HEK293 (cell line): ENCODE data around the gene PYY.
A peak's percentile ranks its signal among the peaks of the same experiment; 100 is the strongest.

Experiments
- CTCF ChIA-PET: fragments of 350-600 bp; formaldehyde crosslinking; extraction: SDS; loops from one replicate; lab custom pipeline; 2021; ENCODE audit warnings: antibody characterized with exemption; lab: Yijun Ruan, JAX
- POLR2A ChIA-PET: fragments of 300-600 bp; formaldehyde crosslinking; extraction: SDS; loops from one replicate; lab custom pipeline; 2020; ENCODE audit warnings: antibody characterized with exemption, inconsistent platforms; lab: Yijun Ruan, JAX
- H3K27ac ChIP-seq: fragments of 200-500 bp; sonication (Bioruptor generic); 2 replicates; pipeline ENCODE4 v1.5.1; 2014; ENCODE audit warnings: low read depth, low read length, control low read depth, inconsistent platforms; ENCODE audit errors: extremely low read depth
- H3K36me3 ChIP-seq, 2 experiments: fragments of 200-500 bp in 1 of 2; sonication (Bioruptor generic) in 1 of 2; 1 replicate in 1 of 2; 2 replicates in 1 of 2; pipeline ENCODE4 v1.5.1; 2014 to 2017; ENCODE audit warnings: inconsistent platforms in 2 of 2, low read length in 2 of 2; ENCODE audit not compliant: control insufficient read depth in 2 of 2, insufficient read depth in 1 of 2
- H3K4me1 ChIP-seq: fragments of 200-500 bp; sonication (Bioruptor generic); 2 replicates; pipeline ENCODE4 v1.5.1; 2014; ENCODE audit warnings: mild to moderate bottlenecking, low read length, inconsistent platforms; ENCODE audit not compliant: control insufficient read depth, insufficient read depth
- H3K4me3 ChIP-seq: 2 replicates; pipeline ENCODE4 v1.5.1; 2011; ENCODE audit warnings: low read depth, mild to moderate bottlenecking, control low read depth, low read length, moderate library complexity
- H3K9me3 ChIP-seq: fragments of 200-500 bp; sonication (Bioruptor generic); 2 replicates; pipeline ENCODE4 v1.5.1; 2014; ENCODE audit warnings: low read depth, low read length, inconsistent platforms; ENCODE audit not compliant: control insufficient read depth, insufficient read depth
- EGR2 ChIP-seq: fragments of 450-650 bp; formaldehyde crosslinking; IDR thresholded peaks from 2 replicates; pipeline ENCODE4 v1.5.1; 2016; ENCODE audit warnings: low read depth, missing biosample characterization, missing genetic modification characterization
- SCRT1 ChIP-seq: fragments of 450-650 bp; formaldehyde crosslinking; IDR thresholded peaks from 2 replicates; pipeline ENCODE4 v1.5.1; 2016; ENCODE audit warnings: missing biosample characterization, missing genetic modification characterization, borderline replicate concordance
- SP3 ChIP-seq: fragments of 450-650 bp; formaldehyde crosslinking; IDR thresholded peaks from 2 replicates; pipeline ENCODE4 v1.5.1; 2016; ENCODE audit warnings: missing biosample characterization, missing genetic modification characterization
- ZFHX2 ChIP-seq: fragments of 450-650 bp; formaldehyde crosslinking; conservative IDR thresholded peaks from 2 replicates; pipeline ENCODE4 v1.5.1; 2016; ENCODE audit warnings: missing biosample characterization, missing genetic modification characterization
- ZNF548 ChIP-seq: fragments of 450-650 bp; formaldehyde crosslinking; IDR thresholded peaks from 2 replicates; pipeline ENCODE4 v1.5.1; 2016; ENCODE audit warnings: missing biosample characterization, missing genetic modification characterization
- ZNF596 ChIP-seq: fragments of 450-650 bp; IDR thresholded peaks from 2 replicates; pipeline ENCODE4 v1.5.0; 2018; ENCODE audit warnings: missing biosample characterization, mild to moderate bottlenecking, missing genetic modification characterization, moderate library complexity
- ZNF600 ChIP-seq: fragments of 450-650 bp; formaldehyde crosslinking; IDR thresholded peaks from 2 replicates; pipeline ENCODE4 v1.5.1; 2016; ENCODE audit warnings: missing biosample characterization, missing genetic modification characterization
- ZNF664 ChIP-seq: fragments of 450-650 bp; formaldehyde crosslinking; IDR thresholded peaks from 2 replicates; pipeline ENCODE4 v1.5.1; 2016; ENCODE audit warnings: missing biosample characterization, missing genetic modification characterization
- TF ChIP-seq, protein P1 (sequence below): fragments of 450-650 bp; formaldehyde crosslinking; IDR thresholded peaks from 2 replicates; pipeline ENCODE4 v1.5.1; 2016; ENCODE audit warnings: missing biosample characterization, missing genetic modification characterization
- TF ChIP-seq, protein P2 (sequence below): fragments of 450-650 bp; formaldehyde crosslinking; IDR thresholded peaks from 2 replicates; pipeline ENCODE4 v1.5.1; 2016; ENCODE audit warnings: missing biosample characterization, missing genetic modification characterization
- TF ChIP-seq, protein P3 (sequence below): fragments of 450-650 bp; formaldehyde crosslinking; IDR thresholded peaks from 2 replicates; pipeline ENCODE4 v1.5.1; 2016; ENCODE audit warnings: missing biosample characterization, missing genetic modification characterization, borderline replicate concordance
- TF ChIP-seq, protein P4 (sequence below): fragments of 450-650 bp; formaldehyde crosslinking; IDR thresholded peaks from 2 replicates; pipeline ENCODE4 v1.5.1; 2016; ENCODE audit warnings: missing biosample characterization, missing genetic modification characterization

PYY gene

DNA sequence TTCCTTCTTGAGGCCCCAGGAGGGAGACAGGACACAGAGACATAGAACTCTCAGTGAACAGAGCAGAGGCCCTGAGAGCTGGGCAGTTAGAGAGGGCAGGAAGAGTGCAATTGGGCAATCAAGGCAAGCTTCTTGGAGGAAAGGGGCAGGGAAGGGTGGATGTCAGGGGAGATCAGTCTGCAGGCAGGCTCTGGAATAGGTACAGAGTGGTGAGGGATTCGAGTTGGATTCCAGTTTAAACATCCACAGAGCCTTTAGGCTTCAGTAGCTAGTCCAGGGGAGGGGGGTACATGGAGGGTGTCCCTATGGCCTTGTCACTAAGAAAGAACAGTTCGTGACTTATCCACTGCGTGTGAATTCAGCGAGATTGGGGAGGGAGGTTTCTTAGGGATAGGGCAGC lies 2.0 kb downstream of the PYY start:
- Histone ChIP-seq H3K4me3 (no peak overlapping the region), H3K4me1 (no peaks in the 10 kb centered on the region), H3K36me3 (no peaks in the 10 kb centered on the region), H3K27ac (no peak overlapping the region), H3K9me3 (no peaks in the 10 kb centered on the region)
- CTCF ChIA-PET: interaction anchor here (0.6 to 2.2 kb wide), 4 partner anchors 8 to 105 kb away, joined by 3 to 7 read pairs (median 4); no protein-coding TSS in a partner anchor
- TF ChIP-seq ZNF600 (peak; percentile 97), SP3 (tag by site-specific recombination) (no peak), ZNF596 (tag by site-specific recombination) (no peak)
- POLR2A ChIA-PET: interaction anchor here (0.5 kb wide), 1 partner anchor 412 kb away, joined by 4 read pairs; the partner anchor contains the start of gene FAM171A2

DNA sequence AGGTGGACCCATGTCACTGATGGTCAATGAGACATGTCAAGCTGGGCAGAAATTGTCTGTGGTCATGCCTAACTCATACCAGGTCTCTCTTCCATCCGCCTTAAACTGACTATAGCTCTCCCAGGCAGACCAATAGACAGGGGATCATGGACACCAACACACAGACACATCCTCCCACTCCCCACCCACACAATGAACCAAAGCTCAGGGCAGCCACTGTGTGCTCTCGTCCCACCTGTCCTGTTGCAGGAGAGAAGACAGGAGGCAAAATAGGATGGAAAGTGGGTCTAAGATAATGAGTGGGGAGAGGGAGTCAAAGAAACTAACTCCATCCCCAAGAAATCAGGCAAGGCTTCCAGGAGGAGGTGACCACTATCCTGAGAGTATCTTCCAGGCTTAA lies 3.2 kb downstream of the PYY start:
- ChIA-PET POLR2A (interaction anchor here (0.5 kb wide), 1 partner anchor 20 kb away, joined by 4 read pairs; no protein-coding TSS in a partner anchor), CTCF (interaction anchor here (1.0 to 2.2 kb wide), 8 partner anchors 7 to 104 kb away, joined by 3 to 10 read pairs (median 4); no protein-coding TSS in a partner anchor)
- TF ChIP-seq, protein P1, sequence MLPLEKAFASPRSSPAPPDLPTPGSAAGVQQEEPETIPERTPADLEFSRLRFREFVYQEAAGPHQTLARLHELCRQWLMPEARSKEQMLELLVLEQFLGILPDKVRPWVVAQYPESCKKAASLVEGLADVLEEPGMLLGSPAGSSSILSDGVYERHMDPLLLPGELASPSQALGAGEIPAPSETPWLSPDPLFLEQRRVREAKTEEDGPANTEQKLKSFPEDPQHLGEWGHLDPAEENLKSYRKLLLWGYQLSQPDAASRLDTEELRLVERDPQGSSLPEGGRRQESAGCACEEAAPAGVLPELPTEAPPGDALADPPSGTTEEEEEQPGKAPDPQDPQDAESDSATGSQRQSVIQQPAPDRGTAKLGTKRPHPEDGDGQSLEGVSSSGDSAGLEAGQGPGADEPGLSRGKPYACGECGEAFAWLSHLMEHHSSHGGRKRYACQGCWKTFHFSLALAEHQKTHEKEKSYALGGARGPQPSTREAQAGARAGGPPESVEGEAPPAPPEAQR: no peak
- TF ChIP-seq, protein P2, sequence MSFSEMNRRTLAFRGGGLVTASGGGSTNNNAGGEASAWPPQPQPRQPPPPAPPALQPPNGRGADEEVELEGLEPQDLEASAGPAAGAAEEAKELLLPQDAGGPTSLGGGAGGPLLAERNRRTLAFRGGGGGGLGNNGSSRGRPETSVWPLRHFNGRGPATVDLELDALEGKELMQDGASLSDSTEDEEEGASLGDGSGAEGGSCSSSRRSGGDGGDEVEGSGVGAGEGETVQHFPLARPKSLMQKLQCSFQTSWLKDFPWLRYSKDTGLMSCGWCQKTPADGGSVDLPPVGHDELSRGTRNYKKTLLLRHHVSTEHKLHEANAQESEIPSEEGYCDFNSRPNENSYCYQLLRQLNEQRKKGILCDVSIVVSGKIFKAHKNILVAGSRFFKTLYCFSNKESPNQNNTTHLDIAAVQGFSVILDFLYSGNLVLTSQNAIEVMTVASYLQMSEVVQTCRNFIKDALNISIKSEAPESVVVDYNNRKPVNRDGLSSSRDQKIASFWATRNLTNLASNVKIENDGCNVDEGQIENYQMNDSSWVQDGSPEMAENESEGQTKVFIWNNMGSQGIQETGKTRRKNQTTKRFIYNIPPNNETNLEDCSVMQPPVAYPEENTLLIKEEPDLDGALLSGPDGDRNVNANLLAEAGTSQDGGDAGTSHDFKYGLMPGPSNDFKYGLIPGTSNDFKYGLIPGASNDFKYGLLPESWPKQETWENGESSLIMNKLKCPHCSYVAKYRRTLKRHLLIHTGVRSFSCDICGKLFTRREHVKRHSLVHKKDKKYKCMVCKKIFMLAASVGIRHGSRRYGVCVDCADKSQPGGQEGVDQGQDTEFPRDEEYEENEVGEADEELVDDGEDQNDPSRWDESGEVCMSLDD (tag by site-specific recombination): no peak
- TF ChIP-seq EGR2: peak; percentile 68
- no peak for TF ChIP-seq ZNF548 (tag by site-specific recombination)
- TF ChIP-seq SCRT1 (tag by site-specific recombination): no peak
- no peak for TF ChIP-seq ZNF664
- peak; percentile 67 for TF ChIP-seq ZFHX2 (tag by site-specific recombination)
- no peak overlapping the region for H3K4me3 ChIP-seq
- H3K27ac ChIP-seq: no peak overlapping the region
- no peaks in the 10 kb centered on the region for H3K9me3 ChIP-seq
- no peaks in the 10 kb centered on the region for H3K36me3 ChIP-seq
- H3K4me1 ChIP-seq: no peaks in the 10 kb centered on the region; the same call in 1 of the 2 replicates

DNA sequence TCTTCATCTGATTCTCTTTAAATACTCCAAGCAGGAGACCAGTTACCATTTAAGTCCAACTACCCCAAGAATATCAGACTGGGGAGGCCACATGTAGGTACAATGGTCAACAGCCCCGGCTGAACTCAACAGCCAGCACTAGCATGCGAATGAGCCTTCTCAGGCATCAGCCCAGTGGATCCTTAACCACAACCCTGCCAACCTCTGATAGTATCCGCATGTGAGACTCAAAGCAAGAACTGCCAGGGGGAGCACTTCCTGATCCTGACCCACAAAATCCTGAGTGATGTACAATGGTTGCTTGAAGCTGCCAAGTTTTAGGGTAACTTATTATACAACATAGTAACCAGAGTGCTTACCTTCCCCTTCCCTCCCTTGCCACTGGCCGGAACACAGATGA lies 4.0 kb downstream of the PYY start:
- H3K4me1 ChIP-seq: no peaks in the 10 kb centered on the region; the same call in 1 of the 2 replicates
- ChIA-PET POLR2A (interaction anchor here (0.5 kb wide), 1 partner anchor 21 kb away, joined by 4 read pairs; no protein-coding TSS in a partner anchor), CTCF (interaction anchor here (1.1 to 1.2 kb wide), 6 partner anchors 9 to 72 kb away, joined by 3 to 10 read pairs (median 4); no protein-coding TSS in a partner anchor)
- H3K9me3 ChIP-seq: no peaks in the 10 kb centered on the region
- H3K27ac ChIP-seq: no peak overlapping the region
- TF ChIP-seq, protein P3, sequence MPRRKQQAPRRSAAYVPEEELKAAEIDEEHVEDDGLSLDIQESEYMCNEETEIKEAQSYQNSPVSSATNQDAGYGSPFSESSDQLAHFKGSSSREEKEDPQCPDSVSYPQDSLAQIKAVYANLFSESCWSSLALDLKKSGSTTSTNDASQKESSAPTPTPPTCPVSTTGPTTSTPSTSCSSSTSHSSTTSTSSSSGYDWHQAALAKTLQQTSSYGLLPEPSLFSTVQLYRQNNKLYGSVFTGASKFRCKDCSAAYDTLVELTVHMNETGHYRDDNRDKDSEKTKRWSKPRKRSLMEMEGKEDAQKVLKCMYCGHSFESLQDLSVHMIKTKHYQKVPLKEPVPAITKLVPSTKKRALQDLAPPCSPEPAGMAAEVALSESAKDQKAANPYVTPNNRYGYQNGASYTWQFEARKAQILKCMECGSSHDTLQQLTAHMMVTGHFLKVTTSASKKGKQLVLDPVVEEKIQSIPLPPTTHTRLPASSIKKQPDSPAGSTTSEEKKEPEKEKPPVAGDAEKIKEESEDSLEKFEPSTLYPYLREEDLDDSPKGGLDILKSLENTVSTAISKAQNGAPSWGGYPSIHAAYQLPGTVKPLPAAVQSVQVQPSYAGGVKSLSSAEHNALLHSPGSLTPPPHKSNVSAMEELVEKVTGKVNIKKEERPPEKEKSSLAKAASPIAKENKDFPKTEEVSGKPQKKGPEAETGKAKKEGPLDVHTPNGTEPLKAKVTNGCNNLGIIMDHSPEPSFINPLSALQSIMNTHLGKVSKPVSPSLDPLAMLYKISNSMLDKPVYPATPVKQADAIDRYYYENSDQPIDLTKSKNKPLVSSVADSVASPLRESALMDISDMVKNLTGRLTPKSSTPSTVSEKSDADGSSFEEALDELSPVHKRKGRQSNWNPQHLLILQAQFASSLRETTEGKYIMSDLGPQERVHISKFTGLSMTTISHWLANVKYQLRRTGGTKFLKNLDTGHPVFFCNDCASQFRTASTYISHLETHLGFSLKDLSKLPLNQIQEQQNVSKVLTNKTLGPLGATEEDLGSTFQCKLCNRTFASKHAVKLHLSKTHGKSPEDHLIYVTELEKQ (tag by site-specific recombination): no peak
- TF ChIP-seq, protein P4, sequence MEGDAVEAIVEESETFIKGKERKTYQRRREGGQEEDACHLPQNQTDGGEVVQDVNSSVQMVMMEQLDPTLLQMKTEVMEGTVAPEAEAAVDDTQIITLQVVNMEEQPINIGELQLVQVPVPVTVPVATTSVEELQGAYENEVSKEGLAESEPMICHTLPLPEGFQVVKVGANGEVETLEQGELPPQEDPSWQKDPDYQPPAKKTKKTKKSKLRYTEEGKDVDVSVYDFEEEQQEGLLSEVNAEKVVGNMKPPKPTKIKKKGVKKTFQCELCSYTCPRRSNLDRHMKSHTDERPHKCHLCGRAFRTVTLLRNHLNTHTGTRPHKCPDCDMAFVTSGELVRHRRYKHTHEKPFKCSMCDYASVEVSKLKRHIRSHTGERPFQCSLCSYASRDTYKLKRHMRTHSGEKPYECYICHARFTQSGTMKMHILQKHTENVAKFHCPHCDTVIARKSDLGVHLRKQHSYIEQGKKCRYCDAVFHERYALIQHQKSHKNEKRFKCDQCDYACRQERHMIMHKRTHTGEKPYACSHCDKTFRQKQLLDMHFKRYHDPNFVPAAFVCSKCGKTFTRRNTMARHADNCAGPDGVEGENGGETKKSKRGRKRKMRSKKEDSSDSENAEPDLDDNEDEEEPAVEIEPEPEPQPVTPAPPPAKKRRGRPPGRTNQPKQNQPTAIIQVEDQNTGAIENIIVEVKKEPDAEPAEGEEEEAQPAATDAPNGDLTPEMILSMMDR (tag by site-specific recombination): peak; percentile 37; the same call in 1 of the 2 replicates
- H3K36me3 ChIP-seq: no peaks in the 10 kb centered on the region
- H3K4me3 ChIP-seq: no peak overlapping the region
